ENCODE results near the gene RAMAC.

- TF ChIP-seq EZH2 (IDR thresholded peaks at IDR 0.05; ENCODE audit: low read depth) (no peak), CTCF (conservative IDR thresholded peaks at IDR 0.05) (no peak)
Measured at GRCh38 chr15:82950746-82951370, 35.2 kb upstream of the RAMAC start.
